Glutamatergic neuron (in vitro differentiated cells): ENCODE data around the gene PHEX. TPM values are rescaled to one million over a fixed set of nuclear protein-coding genes. Genes with fewer than 3 reads are reported as not detected.
A peak's percentile ranks its signal among the peaks of the same experiment; 100 is the strongest.

ENCODE experiments used
- DNase-seq: peaks from one replicate; pipeline ENCODE4 v3.0.0; 2022
- H3K27ac Mint-ChIP-seq: one replicate; pipeline ENCODE4 v1.8.0; 2020; ENCODE audit warnings: mild to moderate bottlenecking, mixed read lengths, inconsistent platforms; ENCODE audit not compliant: unreplicated experiment
- H3K27me3 Mint-ChIP-seq: one replicate; pipeline ENCODE4 v1.8.0; 2020; ENCODE audit warnings: mild to moderate bottlenecking, moderate library complexity, mixed read lengths, inconsistent platforms; ENCODE audit not compliant: unreplicated experiment
- H3K36me3 Mint-ChIP-seq: one replicate; pipeline ENCODE4 v1.8.0; 2020; ENCODE audit warnings: mild to moderate bottlenecking, mixed read lengths, inconsistent platforms; ENCODE audit not compliant: unreplicated experiment
- H3K4me1 Mint-ChIP-seq: one replicate; pipeline ENCODE4 v1.8.0; 2020; ENCODE audit warnings: mild to moderate bottlenecking, low read depth, mixed read lengths, inconsistent platforms; ENCODE audit not compliant: unreplicated experiment
- H3K4me3 Mint-ChIP-seq: one replicate; pipeline ENCODE4 v1.8.0; 2020; ENCODE audit warnings: mild to moderate bottlenecking, mixed read lengths, inconsistent platforms; ENCODE audit not compliant: unreplicated experiment
- H3K9me3 Mint-ChIP-seq: one replicate; pipeline ENCODE4 v1.8.0; 2020; ENCODE audit warnings: mild to moderate bottlenecking, moderate library complexity, mixed read lengths, inconsistent platforms; ENCODE audit not compliant: unreplicated experiment
- total RNA-seq: library from RNA; stranded (reverse); fragmentation: NEBNext Ultra II Directional; extraction: Animal tissue kit (Norgen Biotek cat#: 25700); gene quantifications from one replicate; pipeline ENCODE4 v1.2.1, GENCODE V29; 2021; ENCODE audit not compliant: unreplicated experiment
- TF ChIP-seq, protein P1 (sequence below): fragments of 200-600 bp; sonication (generic); IDR thresholded peaks from one replicate; pipeline ENCODE4 v1.5.0; 2021; ENCODE audit not compliant: partially characterized antibody, unreplicated experiment

PHEX gene
- total RNA-seq, 1 donor from 2014 or later, result 0.17 TPM

GRCh38 chrX:21991504-21991903, 40.6 kb upstream of the PHEX start:
- Mint-ChIP-seq H3K27me3 (no peaks in the 10 kb centered on the region), H3K9me3 (no peaks in the 10 kb centered on the region), H3K36me3 (no peaks in the 10 kb centered on the region), H3K4me1 (peaks cover under 1% of the 10 kb centered on the region), H3K4me3 (no peak overlapping the region), H3K27ac (no peak overlapping the region)
- DNase-seq, result no peak
- TF ChIP-seq, protein P1, sequence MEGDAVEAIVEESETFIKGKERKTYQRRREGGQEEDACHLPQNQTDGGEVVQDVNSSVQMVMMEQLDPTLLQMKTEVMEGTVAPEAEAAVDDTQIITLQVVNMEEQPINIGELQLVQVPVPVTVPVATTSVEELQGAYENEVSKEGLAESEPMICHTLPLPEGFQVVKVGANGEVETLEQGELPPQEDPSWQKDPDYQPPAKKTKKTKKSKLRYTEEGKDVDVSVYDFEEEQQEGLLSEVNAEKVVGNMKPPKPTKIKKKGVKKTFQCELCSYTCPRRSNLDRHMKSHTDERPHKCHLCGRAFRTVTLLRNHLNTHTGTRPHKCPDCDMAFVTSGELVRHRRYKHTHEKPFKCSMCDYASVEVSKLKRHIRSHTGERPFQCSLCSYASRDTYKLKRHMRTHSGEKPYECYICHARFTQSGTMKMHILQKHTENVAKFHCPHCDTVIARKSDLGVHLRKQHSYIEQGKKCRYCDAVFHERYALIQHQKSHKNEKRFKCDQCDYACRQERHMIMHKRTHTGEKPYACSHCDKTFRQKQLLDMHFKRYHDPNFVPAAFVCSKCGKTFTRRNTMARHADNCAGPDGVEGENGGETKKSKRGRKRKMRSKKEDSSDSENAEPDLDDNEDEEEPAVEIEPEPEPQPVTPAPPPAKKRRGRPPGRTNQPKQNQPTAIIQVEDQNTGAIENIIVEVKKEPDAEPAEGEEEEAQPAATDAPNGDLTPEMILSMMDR, result no peak

GRCh38 chrX:21993265-21993664, 38.9 kb upstream of the PHEX start:
- H3K36me3 Mint-ChIP-seq, result no peaks in the 10 kb centered on the region
- peaks cover 8% of the 10 kb centered on the region for H3K4me1 Mint-ChIP-seq
- H3K27me3 Mint-ChIP-seq, result no peaks in the 10 kb centered on the region
- H3K4me3 Mint-ChIP-seq, result no peak overlapping the region
- TF ChIP-seq, protein P1, result no peak
- no peak overlapping the region for H3K27ac Mint-ChIP-seq
- H3K9me3 Mint-ChIP-seq, result no peaks in the 10 kb centered on the region
- DNase-seq, result no peak

- TF ChIP-seq, protein P1, result no peak
- H3K27ac Mint-ChIP-seq, result peak overlapping the region; percentile 66
- H3K4me1 Mint-ChIP-seq, result peaks cover 8% of the 10 kb centered on the region
- DNase-seq, result no peak
- H3K4me3 Mint-ChIP-seq, result no peak overlapping the region
- H3K9me3 Mint-ChIP-seq, result no peaks in the 10 kb centered on the region
- no peaks in the 10 kb centered on the region for H3K36me3 Mint-ChIP-seq
- no peaks in the 10 kb centered on the region for H3K27me3 Mint-ChIP-seq
Observed at GRCh38 chrX:21996872-21997455, 35.2 kb upstream of the PHEX start.

DNA sequence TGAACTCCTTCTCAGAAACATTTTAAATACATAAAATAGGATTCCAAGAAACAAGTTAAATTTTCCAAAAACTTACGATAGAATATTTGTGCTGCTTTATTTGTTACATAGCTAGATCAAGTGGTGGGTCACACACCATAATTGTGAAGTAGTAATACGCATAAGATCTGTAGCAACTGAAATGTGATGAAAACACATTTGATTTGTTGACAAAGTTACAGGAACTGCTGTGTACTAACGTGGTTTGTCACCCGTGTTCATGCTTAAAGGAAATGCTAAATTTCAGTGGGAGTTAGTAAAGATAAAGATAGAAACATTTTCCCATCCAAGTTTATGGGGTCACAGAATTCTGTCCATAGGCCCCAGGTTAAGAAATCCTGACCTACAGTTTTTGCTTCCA, 34.1 kb upstream of the PHEX start:
- H3K27me3 Mint-ChIP-seq, result peaks cover 2% of the 10 kb centered on the region
- no peaks in the 10 kb centered on the region for H3K36me3 Mint-ChIP-seq
- no peaks in the 10 kb centered on the region for H3K9me3 Mint-ChIP-seq
- peaks cover 8% of the 10 kb centered on the region for H3K4me1 Mint-ChIP-seq
- H3K4me3 Mint-ChIP-seq, result no peak overlapping the region
- H3K27ac Mint-ChIP-seq, result no peak overlapping the region
- TF ChIP-seq, protein P1, result no peak
- no peak for DNase-seq

DNA sequence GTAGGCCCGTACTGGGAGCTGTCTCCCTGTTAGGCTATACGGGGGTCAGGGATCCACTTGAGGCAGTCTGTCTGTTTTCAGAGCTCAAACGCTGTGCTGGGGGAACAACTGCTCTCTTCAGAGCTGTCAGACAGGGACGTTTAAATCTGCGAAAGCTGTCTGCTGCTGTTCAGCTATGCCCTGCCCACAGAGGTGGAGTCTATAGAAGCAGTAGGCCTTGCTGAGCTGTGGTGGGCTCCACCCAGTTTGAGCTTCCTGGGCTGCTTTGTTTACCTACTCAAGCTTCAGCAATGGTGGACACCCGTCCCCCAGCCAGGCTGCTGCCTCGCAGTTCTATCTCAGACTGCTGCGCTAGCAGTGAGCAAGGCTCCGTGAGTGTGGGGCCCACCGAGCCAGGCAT, 27.3 kb upstream of the PHEX start:
- H3K36me3 Mint-ChIP-seq, result no peaks in the 10 kb centered on the region
- H3K4me1 Mint-ChIP-seq, result peaks cover 4% of the 10 kb centered on the region
- TF ChIP-seq, protein P1, result no peak
- DNase-seq, result no peak
- peaks cover 3% of the 10 kb centered on the region for H3K9me3 Mint-ChIP-seq
- H3K27ac Mint-ChIP-seq, result no peak overlapping the region
- H3K27me3 Mint-ChIP-seq, result peaks cover 2% of the 10 kb centered on the region
- H3K4me3 Mint-ChIP-seq, result no peak overlapping the region
